ENCODE data around the gene KLHL25. TPM values are rescaled to one million over a fixed set of nuclear protein-coding genes. Genes with fewer than 3 reads are reported as not detected.

The KLHL25 gene
- total RNA-seq, 4 donors from 2014 or later: 8.8 to 21.3 (median 11.8) TPM

DNA sequence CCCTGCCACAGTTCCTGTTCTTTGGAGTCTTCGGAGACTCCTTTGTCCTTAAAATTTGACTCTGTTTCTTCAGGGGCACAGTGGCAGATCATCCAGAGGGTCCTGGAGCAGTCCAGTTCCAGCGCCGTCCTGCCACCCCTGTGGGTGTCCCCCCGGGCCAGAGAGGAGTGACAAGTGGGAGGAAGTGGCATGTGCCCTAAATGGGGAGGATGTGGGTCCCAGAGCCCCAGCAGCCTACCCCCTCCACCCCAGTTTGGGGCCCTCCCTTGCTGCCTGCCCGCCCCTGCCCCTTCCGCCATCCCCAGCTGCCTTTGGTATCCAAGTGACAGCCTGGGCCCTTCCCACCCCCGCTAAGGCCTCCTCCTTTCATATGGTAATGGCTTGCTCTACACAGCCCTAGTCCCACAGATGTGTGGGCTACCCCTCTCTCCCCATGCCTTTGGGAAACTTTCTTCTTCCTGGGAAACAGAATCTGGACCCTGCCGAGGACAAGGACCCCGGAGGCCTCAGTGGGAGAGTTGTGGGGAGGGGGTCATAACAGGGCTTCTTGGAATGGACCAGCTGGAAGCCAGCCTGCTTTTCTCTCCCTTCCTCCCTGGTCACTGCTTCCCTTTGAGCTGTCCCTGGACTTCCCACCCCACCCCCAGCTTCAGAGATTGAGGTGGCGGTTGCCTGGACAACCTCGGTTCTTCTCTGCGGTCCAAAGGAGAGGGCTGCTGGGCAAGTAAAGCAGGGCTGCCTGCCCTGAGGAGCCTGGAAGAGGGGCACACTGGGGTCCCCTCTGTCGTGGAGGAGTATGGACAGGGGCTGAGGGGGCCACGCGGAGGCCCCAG is 43.2 kb downstream of the KLHL25 start:
- H3K27ac ChIP-seq: peak overlapping the region in 3 of 4 donors; percentile 79 to 88 (median 80)
- 43 to 60% methylated on average over 2 to 3 of the region's 15 CpGs for WGBS, 2 donors (ENCODE audit: low coverage in 1 of 2)
- no peak for ATAC-seq
- no peaks in the 10 kb centered on the region for H3K9me3 ChIP-seq
- H3K4me3 ChIP-seq: no peak overlapping the region
- peaks cover 0 to 24% of the 10 kb centered on the region in 2 donors for H3K36me3 ChIP-seq
- no peaks in the 10 kb centered on the region for H3K27me3 ChIP-seq
- TF ChIP-seq POLR2A (IDR thresholded peaks at IDR 0.05) (no peak), POLR2AphosphoS5 (IDR thresholded peaks at IDR 0.05) (no peak)
- TF ChIP-seq, protein P1, sequence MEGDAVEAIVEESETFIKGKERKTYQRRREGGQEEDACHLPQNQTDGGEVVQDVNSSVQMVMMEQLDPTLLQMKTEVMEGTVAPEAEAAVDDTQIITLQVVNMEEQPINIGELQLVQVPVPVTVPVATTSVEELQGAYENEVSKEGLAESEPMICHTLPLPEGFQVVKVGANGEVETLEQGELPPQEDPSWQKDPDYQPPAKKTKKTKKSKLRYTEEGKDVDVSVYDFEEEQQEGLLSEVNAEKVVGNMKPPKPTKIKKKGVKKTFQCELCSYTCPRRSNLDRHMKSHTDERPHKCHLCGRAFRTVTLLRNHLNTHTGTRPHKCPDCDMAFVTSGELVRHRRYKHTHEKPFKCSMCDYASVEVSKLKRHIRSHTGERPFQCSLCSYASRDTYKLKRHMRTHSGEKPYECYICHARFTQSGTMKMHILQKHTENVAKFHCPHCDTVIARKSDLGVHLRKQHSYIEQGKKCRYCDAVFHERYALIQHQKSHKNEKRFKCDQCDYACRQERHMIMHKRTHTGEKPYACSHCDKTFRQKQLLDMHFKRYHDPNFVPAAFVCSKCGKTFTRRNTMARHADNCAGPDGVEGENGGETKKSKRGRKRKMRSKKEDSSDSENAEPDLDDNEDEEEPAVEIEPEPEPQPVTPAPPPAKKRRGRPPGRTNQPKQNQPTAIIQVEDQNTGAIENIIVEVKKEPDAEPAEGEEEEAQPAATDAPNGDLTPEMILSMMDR (IDR thresholded peaks at IDR 0.05): no peak
- peaks cover 0 to 73% (median 44%) of the 10 kb centered on the region in 3 donors for H3K4me1 ChIP-seq

DNA sequence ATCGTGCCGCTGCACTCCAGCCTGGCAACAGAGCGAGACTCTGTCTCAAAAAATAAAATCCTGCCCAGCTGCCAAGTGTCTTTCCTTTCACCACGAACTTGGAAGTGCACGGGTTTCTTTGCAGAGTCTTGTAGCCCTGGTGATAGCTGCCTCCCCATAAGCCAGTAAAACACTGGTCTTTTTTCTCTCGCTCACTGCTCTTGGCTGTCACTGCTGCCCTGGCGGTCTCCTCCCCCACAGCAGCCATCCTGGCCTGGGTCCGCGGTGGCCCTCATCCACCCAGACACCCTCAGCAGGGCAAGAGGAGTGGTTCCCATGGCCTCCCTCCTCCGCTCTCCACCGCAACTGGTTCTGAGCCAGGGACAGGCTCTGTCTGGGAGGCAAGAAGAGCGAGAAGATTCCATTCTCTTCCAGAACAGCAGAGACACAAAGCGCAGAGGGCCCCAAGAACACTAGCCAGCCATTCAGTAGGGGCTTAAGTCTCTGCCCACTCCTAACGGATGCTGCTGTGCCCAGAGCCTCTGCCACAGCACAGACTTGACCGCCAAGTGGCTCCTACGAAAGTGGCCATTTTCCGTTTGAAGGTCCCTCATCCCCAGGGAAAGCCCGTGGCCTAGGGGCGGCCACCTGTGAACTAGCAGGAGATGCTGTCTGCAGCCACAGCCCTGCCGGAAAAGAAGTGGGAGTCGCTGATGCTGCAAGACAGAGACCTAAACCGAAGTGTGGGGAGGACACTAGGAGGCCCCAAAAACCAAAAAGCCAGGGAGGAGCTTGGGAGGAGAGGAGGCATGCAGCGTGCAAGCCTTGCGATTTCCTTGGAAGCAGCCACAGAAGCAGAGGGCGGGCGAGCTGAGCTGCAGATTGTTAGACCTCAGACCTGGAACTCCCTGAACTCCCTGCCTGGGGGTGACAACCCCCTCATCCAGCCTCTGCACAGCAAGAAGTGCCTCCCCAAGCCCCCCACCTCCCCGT is 44.1 kb downstream of the KLHL25 start:
- peak overlapping the region in 1 of 2 donors; percentile 35 for H3K4me3 ChIP-seq
- 11 to 19% methylated on average over 7 to 11 of the region's 27 CpGs for WGBS, 2 donors (ENCODE audit: low coverage in 1 of 2)
- peaks cover 0 to 67% (median 44%) of the 10 kb centered on the region in 3 donors for H3K4me1 ChIP-seq
- no peak for TF ChIP-seq EP300 (IDR thresholded peaks at IDR 0.05)
- no peak for TF ChIP-seq POLR2A (IDR thresholded peaks at IDR 0.05)
- peak; percentile 15 for TF ChIP-seq POLR2AphosphoS5 (IDR thresholded peaks at IDR 0.05)
- TF ChIP-seq, protein P1 (IDR thresholded peaks at IDR 0.05): no peak
- peaks cover 0 to 33% of the 10 kb centered on the region in 2 donors for H3K36me3 ChIP-seq
- no peaks in the 10 kb centered on the region for H3K9me3 ChIP-seq
- H3K27me3 ChIP-seq: no peaks in the 10 kb centered on the region
- peak overlapping the region; percentile 61 to 88 (median 80) for H3K27ac ChIP-seq
- peak; percentile 66 for ATAC-seq

DNA sequence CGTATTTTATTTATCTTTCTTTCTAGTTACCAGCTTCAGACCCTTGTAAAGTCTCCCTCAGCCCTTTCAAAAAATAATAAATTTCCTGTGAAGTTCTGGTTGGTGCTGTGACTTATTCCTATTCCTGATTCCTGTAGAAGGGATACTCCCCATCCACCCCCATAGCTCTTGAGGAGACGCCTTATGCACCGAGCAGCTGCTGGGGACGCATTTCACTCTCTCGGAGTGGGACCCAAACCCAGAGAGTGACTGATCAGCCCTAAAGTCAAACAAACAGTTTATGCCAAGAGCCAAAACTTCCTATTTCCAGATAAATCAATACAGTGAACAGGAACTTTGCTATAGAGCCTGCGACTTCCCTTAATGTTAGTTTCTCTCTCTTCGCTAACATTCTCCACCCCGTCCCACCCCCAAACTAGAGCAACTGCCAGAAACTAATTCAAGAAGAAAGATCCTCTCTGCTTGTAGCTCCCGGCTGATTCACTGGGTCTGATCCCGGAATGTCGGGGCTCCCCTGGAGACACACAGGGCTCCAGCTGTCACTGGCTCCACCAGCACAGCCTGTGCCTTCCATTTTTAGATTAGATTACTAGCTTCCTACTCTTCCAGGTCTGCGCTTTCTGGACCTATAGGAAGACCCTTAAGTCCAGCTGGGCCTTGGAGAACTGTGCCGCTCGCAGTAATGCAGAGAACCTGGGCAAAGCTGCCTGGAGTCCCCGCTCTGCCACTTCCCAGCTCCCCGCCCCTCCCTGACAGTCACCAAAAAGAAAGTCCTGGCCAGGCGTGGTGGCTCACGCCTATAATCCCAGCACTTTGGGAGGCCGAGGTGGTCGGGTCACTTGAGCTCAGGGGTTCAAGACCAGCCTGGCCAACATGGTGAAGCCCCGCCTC is 45.2 kb downstream of the KLHL25 start:
- peak overlapping the region; percentile 61 to 88 (median 80) for H3K27ac ChIP-seq
- no peak for TF ChIP-seq EP300 (IDR thresholded peaks at IDR 0.05)
- TF ChIP-seq POLR2A (IDR thresholded peaks at IDR 0.05): no peak
- TF ChIP-seq, protein P1 (IDR thresholded peaks at IDR 0.05): no peak
- TF ChIP-seq POLR2AphosphoS5 (IDR thresholded peaks at IDR 0.05): no peak
- H3K4me3 ChIP-seq: peak overlapping the region; percentile 2 to 35
- H3K27me3 ChIP-seq: no peaks in the 10 kb centered on the region
- peaks cover 0 to 44% of the 10 kb centered on the region in 2 donors for H3K36me3 ChIP-seq
- H3K9me3 ChIP-seq: no peaks in the 10 kb centered on the region
- peak; percentile 46 for ATAC-seq
- H3K4me1 ChIP-seq: peaks cover 0 to 56% (median 40%) of the 10 kb centered on the region in 3 donors
- 18 to 25% methylated on average over 7 of the region's 21 CpGs for WGBS, 2 donors (ENCODE audit: low coverage in 1 of 2)

DNA sequence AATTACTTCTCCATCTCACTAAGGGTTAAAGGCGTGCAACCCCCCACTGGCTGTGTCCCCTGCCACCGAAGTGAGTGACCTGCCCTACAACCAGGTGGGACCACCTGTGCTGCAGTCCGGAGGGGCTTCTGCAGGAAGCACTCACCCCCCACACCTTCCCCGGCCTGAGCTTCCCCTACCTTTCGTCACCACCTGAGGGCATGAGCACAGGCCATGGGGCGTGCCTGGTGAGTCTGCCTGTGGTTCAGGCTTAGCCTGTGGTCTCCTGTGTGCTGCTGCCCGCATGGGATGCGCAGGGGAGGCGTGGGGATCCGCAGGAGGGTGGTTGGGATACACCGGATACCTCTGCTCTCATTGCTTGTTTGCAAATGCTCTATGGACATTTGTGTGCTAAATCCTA is 46.0 kb downstream of the KLHL25 start:
- Histone ChIP-seq H3K36me3 (peaks cover 2 to 52% of the 10 kb centered on the region in 2 donors), H3K27ac (peak overlapping the region in 3 of 4 donors; percentile 79 to 88 (median 80)), H3K4me1 (peaks cover 0 to 59% (median 40%) of the 10 kb centered on the region in 3 donors), H3K27me3 (no peaks in the 10 kb centered on the region), H3K9me3 (no peaks in the 10 kb centered on the region), H3K4me3 (peak overlapping the region in 1 of 2 donors; percentile 35)
- no peak for TF ChIP-seq POLR2A (IDR thresholded peaks at IDR 0.05)
- no peak for TF ChIP-seq EP300 (IDR thresholded peaks at IDR 0.05)
- TF ChIP-seq, protein P1 (IDR thresholded peaks at IDR 0.05): peak in 1 of 4 experiments; percentile 13
- no peak for TF ChIP-seq POLR2AphosphoS5 (IDR thresholded peaks at IDR 0.05)
- no peak for ATAC-seq
- 60 to 70% methylated on average over 1 to 5 of the region's 11 CpGs for WGBS, 2 donors (ENCODE audit: low coverage in 1 of 2)
